ENCODE results near the gene TMEM178A.

TMEM178A gene

GRCh38 chr2:39689272-39689841 is 23.6 kb downstream of the TMEM178A start:
- H3K4me2 ChIP-seq, result no peak overlapping the region
- H3K27ac ChIP-seq, result no peak overlapping the region
- no peaks in the 10 kb centered on the region for H3K79me2 ChIP-seq (ENCODE audit: insufficient read depth, low read depth)
- no peaks in the 10 kb centered on the region for H3K36me3 ChIP-seq (ENCODE audit: insufficient read depth)
- no peak overlapping the region for H2AFZ ChIP-seq (ENCODE audit: low read depth)
- no peaks in the 10 kb centered on the region for H3K4me1 ChIP-seq (ENCODE audit: low read depth, poor library complexity, severe bottlenecking)
- no peak overlapping the region for H3K9ac ChIP-seq
- no peaks in the 10 kb centered on the region for H3K27me3 ChIP-seq (ENCODE audit: insufficient read depth, low read depth)
- TF ChIP-seq CTCF (conservative IDR thresholded peaks at IDR 0.05; ENCODE audit: low read depth, low read length), result no peak
- no peak overlapping the region for H3K4me3 ChIP-seq (IDR thresholded peaks at IDR 0.05; ENCODE audit: insufficient read depth, low read depth, low read length)
- no peaks in the 10 kb centered on the region for H4K20me1 ChIP-seq (ENCODE audit: insufficient read depth)

- Histone ChIP-seq H3K4me1 (ENCODE audit: low read depth, poor library complexity, severe bottlenecking) (no peaks in the 10 kb centered on the region), H2AFZ (ENCODE audit: low read depth) (no peak overlapping the region), H3K36me3 (ENCODE audit: insufficient read depth) (no peaks in the 10 kb centered on the region), H3K27ac (no peak overlapping the region), H4K20me1 (ENCODE audit: insufficient read depth) (no peaks in the 10 kb centered on the region), H3K79me2 (ENCODE audit: insufficient read depth, low read depth) (no peaks in the 10 kb centered on the region), H3K9ac (no peak overlapping the region), H3K4me2 (no peak overlapping the region), H3K27me3 (ENCODE audit: insufficient read depth, low read depth) (no peaks in the 10 kb centered on the region), H3K4me3 (IDR thresholded peaks at IDR 0.05; ENCODE audit: insufficient read depth, low read depth, low read length) (no peak overlapping the region)
- no peak for TF ChIP-seq CTCF (conservative IDR thresholded peaks at IDR 0.05; ENCODE audit: low read depth, low read length)
Measured at GRCh38 chr2:39689876-39690275, 24.2 kb downstream of the TMEM178A start.

- Histone ChIP-seq H3K79me2 (ENCODE audit: insufficient read depth, low read depth) (no peaks in the 10 kb centered on the region), H2AFZ (ENCODE audit: low read depth) (no peak overlapping the region), H3K4me2 (no peak overlapping the region), H4K20me1 (ENCODE audit: insufficient read depth) (no peaks in the 10 kb centered on the region), H3K9ac (no peak overlapping the region), H3K4me1 (ENCODE audit: low read depth, poor library complexity, severe bottlenecking) (no peaks in the 10 kb centered on the region), H3K36me3 (ENCODE audit: insufficient read depth) (no peaks in the 10 kb centered on the region), H3K27ac (no peak overlapping the region), H3K27me3 (ENCODE audit: insufficient read depth, low read depth) (no peaks in the 10 kb centered on the region), H3K4me3 (IDR thresholded peaks at IDR 0.05; ENCODE audit: insufficient read depth, low read depth, low read length) (no peak overlapping the region)
- TF ChIP-seq CTCF (conservative IDR thresholded peaks at IDR 0.05; ENCODE audit: low read depth, low read length), result no peak
Measured at GRCh38 chr2:39693245-39693644, 27.5 kb downstream of the TMEM178A start.

GRCh38 chr2:39696101-39696553 is 30.4 kb downstream of the TMEM178A start:
- H3K79me2 ChIP-seq (ENCODE audit: insufficient read depth, low read depth), result no peaks in the 10 kb centered on the region
- H4K20me1 ChIP-seq (ENCODE audit: insufficient read depth), result no peaks in the 10 kb centered on the region
- H3K27ac ChIP-seq, result no peak overlapping the region
- H3K4me3 ChIP-seq (IDR thresholded peaks at IDR 0.05; ENCODE audit: insufficient read depth, low read depth, low read length), result no peak overlapping the region
- H3K27me3 ChIP-seq (ENCODE audit: insufficient read depth, low read depth), result no peaks in the 10 kb centered on the region
- no peak for TF ChIP-seq CTCF (conservative IDR thresholded peaks at IDR 0.05; ENCODE audit: low read depth, low read length)
- no peak overlapping the region for H3K4me2 ChIP-seq
- H3K4me1 ChIP-seq (ENCODE audit: low read depth, poor library complexity, severe bottlenecking), result no peaks in the 10 kb centered on the region
- no peak overlapping the region for H2AFZ ChIP-seq (ENCODE audit: low read depth)
- no peak overlapping the region for H3K9ac ChIP-seq
- H3K36me3 ChIP-seq (ENCODE audit: insufficient read depth), result no peaks in the 10 kb centered on the region
